HFFc6 (cell line): Measurements from ENCODE around the gene CAPN8. TPM values are rescaled to one million over a fixed set of nuclear protein-coding genes. Genes with fewer than 3 reads are reported as not detected.

Source experiments
- DNase-seq: peaks from one replicate; pipeline ENCODE4 v3.0.0-alpha.2; 2018
- H3K27ac Mint-ChIP-seq: 2 replicates; pipeline ENCODE4 v1.8.0; 2020; ENCODE audit warnings: mild to moderate bottlenecking, mixed read lengths
- H3K27me3 Mint-ChIP-seq: 2 replicates; pipeline ENCODE4 v1.8.0; 2021; ENCODE audit warnings: mild to moderate bottlenecking, moderate library complexity, mixed read lengths; ENCODE audit not compliant: insufficient read depth
- H3K36me3 Mint-ChIP-seq: 2 replicates; pipeline ENCODE4 v1.8.0; 2021; ENCODE audit warnings: low read depth, mixed read lengths
- H3K4me1 Mint-ChIP-seq: 2 replicates; pipeline ENCODE4 v1.8.0; 2020; ENCODE audit warnings: low read depth, mixed read lengths
- H3K4me3 Mint-ChIP-seq: 2 replicates; pipeline ENCODE4 v1.8.0; 2020; ENCODE audit warnings: mild to moderate bottlenecking, moderate library complexity, mixed read lengths
- H3K9me3 Mint-ChIP-seq: 2 replicates; pipeline ENCODE4 v1.8.0; 2020; ENCODE audit warnings: mild to moderate bottlenecking, mixed read lengths
- CTCF ChIP-seq: fragments of 200-600 bp; sonication (generic); IDR thresholded peaks from 2 replicates; pipeline ENCODE4 v1.5.0; 2021; ENCODE audit warnings: antibody characterized with exemption, mild to moderate bottlenecking
- total RNA-seq, 6 experiments: library from RNA; stranded (reverse); fragmentation: NEBNext Ultra II Directional; extraction: Animal tissue kit (Norgen Biotek cat#: 25700); gene quantifications; 2 replicates in 1 of 6; 3 replicates in 5 of 6; pipeline ENCODE4 v1.2.3, GENCODE V29; 2021

The CAPN8 gene
- total RNA-seq, 6 experiments from 2014 or later, result not detected

- peak overlapping the region; percentile 24; the same call in 1 of the 2 replicates for H3K4me3 Mint-ChIP-seq
- H3K27ac Mint-ChIP-seq, result peak overlapping the region; percentile 89
- H3K36me3 Mint-ChIP-seq, result peaks cover 13% of the 10 kb centered on the region
- H3K4me1 Mint-ChIP-seq, result peaks cover 74% of the 10 kb centered on the region
- TF ChIP-seq CTCF, result no peak
- DNase-seq, result no peak
- H3K9me3 Mint-ChIP-seq, result no peaks in the 10 kb centered on the region
- H3K27me3 Mint-ChIP-seq, result peaks cover 6% of the 10 kb centered on the region
These were observed 43.3 kb upstream of the CAPN8 start for GRCh38 chr1:223708651-223709268.

GRCh38 chr1:223708001-223708359, 42.5 kb upstream of the CAPN8 start:
- peaks cover 80% of the 10 kb centered on the region for H3K4me1 Mint-ChIP-seq
- H3K27me3 Mint-ChIP-seq, result peaks cover 2% of the 10 kb centered on the region
- no peak for DNase-seq
- peaks cover 5% of the 10 kb centered on the region for H3K36me3 Mint-ChIP-seq
- H3K4me3 Mint-ChIP-seq, result peak overlapping the region; percentile 83
- TF ChIP-seq CTCF, result peak; percentile 60
- H3K27ac Mint-ChIP-seq, result peak overlapping the region; percentile 89
- H3K9me3 Mint-ChIP-seq, result no peaks in the 10 kb centered on the region

- peak; percentile 99 for DNase-seq
- no peak for TF ChIP-seq CTCF
- H3K36me3 Mint-ChIP-seq, result peaks cover 4% of the 10 kb centered on the region; the same call in 1 of the 2 replicates
- peaks cover 2% of the 10 kb centered on the region; the same call in 1 of the 2 replicates for H3K27me3 Mint-ChIP-seq
- H3K4me1 Mint-ChIP-seq, result peaks cover 86% of the 10 kb centered on the region
- H3K27ac Mint-ChIP-seq, result peak overlapping the region; percentile 89
- peak overlapping the region; percentile 83 for H3K4me3 Mint-ChIP-seq
- no peaks in the 10 kb centered on the region for H3K9me3 Mint-ChIP-seq
These were observed 41.9 kb upstream of the CAPN8 start for GRCh38 chr1:223707256-223708000.

GRCh38 chr1:223706077-223706973, 40.8 kb upstream of the CAPN8 start:
- no peak for TF ChIP-seq CTCF
- H3K27me3 Mint-ChIP-seq, result peaks cover 2% of the 10 kb centered on the region; the same call in 1 of the 2 replicates
- peaks cover 4% of the 10 kb centered on the region; the same call in 1 of the 2 replicates for H3K36me3 Mint-ChIP-seq
- peak; percentile 81 for DNase-seq
- H3K27ac Mint-ChIP-seq, result peak overlapping the region; percentile 89
- H3K4me3 Mint-ChIP-seq, result peak overlapping the region; percentile 83
- H3K9me3 Mint-ChIP-seq, result no peaks in the 10 kb centered on the region
- H3K4me1 Mint-ChIP-seq, result peaks cover 88% of the 10 kb centered on the region
